ENCODE measurements around the gene ITPKA.

- TF ChIP-seq CTCF (IDR thresholded peaks at IDR 0.05 in 4 of 5, conservative IDR thresholded peaks at IDR 0.05 in 1 of 5): no peak
- TF ChIP-seq POLR2A (IDR thresholded peaks at IDR 0.05): no peak
Measured at GRCh38 chr15:41480396-41481140, 13.1 kb upstream of the ITPKA start.
